GM06990 (cell line): ENCODE results near the gene TBXAS1.

Source experiments
- DNase-seq: peaks from one replicate; pipeline ENCODE4 v3.0.0-alpha.2; 2011; ENCODE audit not compliant: insufficient read length; ENCODE audit errors: extremely low read depth
- H3K27me3 ChIP-seq: replicated peaks from 2 replicates; pipeline ENCODE4 v1.6.0; 2011; ENCODE audit warnings: low read length; ENCODE audit not compliant: control insufficient read depth, insufficient read depth
- H3K36me3 ChIP-seq: 2 replicates; pipeline ENCODE4 v1.5.1; 2011; ENCODE audit warnings: low read length; ENCODE audit not compliant: control insufficient read depth, insufficient read depth
- H3K4me3 ChIP-seq: replicated peaks from 2 replicates; pipeline ENCODE4 v1.5.1; 2011; ENCODE audit warnings: low read depth, mild to moderate bottlenecking, control low read depth, low read length
- CTCF ChIP-seq: IDR thresholded peaks from 2 replicates; pipeline ENCODE4 v1.5.1; 2011; ENCODE audit warnings: low read length, control low read depth, mild to moderate bottlenecking, inconsistent platforms; ENCODE audit not compliant: insufficient read depth, poor library complexity, severe bottlenecking

Gene TBXAS1

GRCh38 chr7:139958599-139959284 lies 129.7 kb downstream of the TBXAS1 start:
- no peak for TF ChIP-seq CTCF
- DNase-seq, result no peak
- no peaks in the 10 kb centered on the region for H3K36me3 ChIP-seq
- no peak overlapping the region for H3K4me3 ChIP-seq
- no peaks in the 10 kb centered on the region for H3K27me3 ChIP-seq

GRCh38 chr7:139959285-139959628 lies 130.2 kb downstream of the TBXAS1 start:
- Histone ChIP-seq H3K36me3 (no peaks in the 10 kb centered on the region), H3K27me3 (no peaks in the 10 kb centered on the region), H3K4me3 (no peak overlapping the region)
- TF ChIP-seq CTCF, result no peak
- DNase-seq, result no peak

GRCh38 chr7:139959718-139960117 lies 130.7 kb downstream of the TBXAS1 start:
- Histone ChIP-seq H3K27me3 (no peaks in the 10 kb centered on the region), H3K36me3 (no peaks in the 10 kb centered on the region), H3K4me3 (no peak overlapping the region)
- no peak for TF ChIP-seq CTCF
- DNase-seq, result no peak

GRCh38 chr7:139960157-139960556 lies 131.1 kb downstream of the TBXAS1 start:
- Histone ChIP-seq H3K36me3 (no peaks in the 10 kb centered on the region), H3K4me3 (no peak overlapping the region), H3K27me3 (no peaks in the 10 kb centered on the region)
- no peak for TF ChIP-seq CTCF
- DNase-seq, result no peak

GRCh38 chr7:139965942-139966628 lies 137.0 kb downstream of the TBXAS1 start:
- Histone ChIP-seq H3K4me3 (no peak overlapping the region), H3K36me3 (no peaks in the 10 kb centered on the region), H3K27me3 (no peaks in the 10 kb centered on the region)
- DNase-seq, result no peak
- no peak for TF ChIP-seq CTCF
